ENCODE data around the gene PKP3.
"Not testable (repeated sequence)": the region's sequence is repeated elsewhere in the genome, so short reads cannot be mapped to it uniquely, and the experiment has no call there.

The PKP3 gene

DNA sequence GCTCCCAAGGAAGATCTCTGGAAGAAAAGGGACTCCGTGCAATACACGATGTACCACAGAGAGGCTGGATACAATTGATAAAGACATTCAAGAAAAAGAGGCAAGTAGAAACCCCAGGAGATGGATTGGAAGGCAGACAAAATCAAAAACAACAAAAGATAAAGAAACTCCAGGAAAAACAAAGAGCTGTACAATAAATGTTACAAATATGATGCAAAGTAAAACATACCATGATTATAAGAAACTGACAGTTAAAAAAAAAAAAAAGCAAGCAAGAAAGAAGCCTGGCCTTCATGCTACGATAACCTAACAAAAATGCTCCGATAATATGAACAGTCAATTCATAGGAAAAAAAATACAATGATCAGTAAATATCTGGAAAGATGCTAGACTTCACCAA is 31.3 kb downstream of the PKP3 start:
- no peak for DNase-seq (ENCODE audit: low read depth in 2 of 2)

DNA sequence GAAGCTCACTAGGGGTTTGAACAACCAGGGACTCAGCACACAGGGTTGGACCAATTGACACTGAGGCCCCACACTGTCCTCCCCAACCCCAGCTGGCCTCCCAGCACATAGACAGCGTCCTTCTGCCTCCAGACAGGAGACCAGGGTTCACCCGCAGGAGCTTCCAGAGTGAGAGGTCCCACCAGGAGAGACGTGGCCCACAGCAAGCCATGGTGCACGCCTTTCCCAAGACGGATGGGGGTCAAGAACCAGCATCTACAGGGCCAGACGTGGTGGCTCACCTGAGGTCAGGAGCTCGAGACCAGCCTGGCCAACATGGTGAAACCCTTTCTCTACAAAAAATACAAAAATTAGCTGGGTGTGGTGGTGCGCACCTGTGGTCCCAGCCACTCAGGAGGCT is 32.8 kb downstream of the PKP3 start:
- DNase-seq (ENCODE audit: low read depth in 2 of 2) = no peak

DNA sequence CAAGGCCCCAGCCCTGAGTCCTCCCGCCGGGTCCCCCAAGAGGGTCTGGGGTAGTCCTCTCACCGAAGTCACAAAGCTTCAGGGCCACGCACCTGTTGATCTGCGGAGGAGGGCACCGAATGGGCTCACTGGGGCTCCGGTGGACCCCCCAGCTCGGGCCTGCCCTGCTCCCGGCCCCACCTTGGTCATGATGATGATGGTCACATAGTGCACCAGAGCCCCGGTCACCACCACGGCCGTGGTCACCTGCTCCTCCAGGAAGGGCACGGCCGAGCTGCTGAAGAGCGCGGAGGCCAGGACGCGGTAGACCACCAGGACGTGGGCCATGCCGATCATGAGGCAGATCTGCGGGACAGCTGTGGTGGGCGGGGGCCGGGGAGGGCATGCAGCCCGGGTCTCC is 34.3 kb downstream of the PKP3 start:
- DNase-seq (ENCODE audit: low read depth in 2 of 2) = no peak

DNA sequence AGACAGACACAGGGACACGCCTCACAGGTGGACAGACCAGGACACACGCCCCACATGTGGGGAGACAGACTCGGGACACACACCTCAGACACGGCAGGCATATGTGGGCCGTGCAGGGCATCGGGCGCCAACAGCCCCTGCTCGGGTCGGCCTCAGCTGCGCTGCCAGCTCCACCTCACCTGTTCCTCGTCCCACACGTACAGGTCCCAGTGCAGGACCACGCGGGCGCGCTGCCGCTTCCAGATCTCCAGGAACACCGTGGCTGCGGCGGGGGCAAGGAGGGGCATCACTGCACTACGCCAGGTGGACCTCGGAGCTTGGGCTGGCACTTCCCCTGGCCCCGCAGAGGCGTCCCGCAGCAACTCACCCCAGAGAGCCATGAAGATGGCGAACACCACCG is 35.4 kb downstream of the PKP3 start:
- no peak for DNase-seq (ENCODE audit: low read depth in 2 of 2)

DNA sequence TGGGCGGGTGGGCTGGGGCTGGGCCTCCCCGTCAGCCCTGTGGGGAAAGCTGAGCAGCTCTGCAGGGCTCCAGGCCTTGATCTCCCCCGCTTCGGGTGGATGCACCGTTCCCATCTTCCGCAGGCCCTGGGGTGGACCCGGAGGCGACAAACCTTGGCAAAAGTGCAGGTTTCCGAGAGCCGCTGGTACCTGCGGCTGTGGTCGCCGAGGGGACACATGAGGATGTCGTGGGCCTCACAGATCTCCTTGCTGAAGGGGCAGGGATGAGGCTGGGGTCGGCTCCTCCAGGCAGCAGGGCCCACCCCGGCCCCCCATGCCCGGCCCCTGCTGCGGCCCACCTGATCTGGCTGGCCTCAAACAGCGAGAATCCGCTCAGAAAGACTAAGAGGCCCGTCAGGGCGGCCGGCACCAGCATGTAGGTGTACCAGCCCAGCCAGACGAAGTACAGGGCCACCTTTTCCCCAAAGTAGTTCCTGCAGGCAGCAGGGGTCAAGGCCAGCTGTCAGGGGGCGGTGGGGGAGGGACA is 36.0 kb downstream of the PKP3 start:
- no peak for DNase-seq (ENCODE audit: low read depth in 2 of 2)

DNA sequence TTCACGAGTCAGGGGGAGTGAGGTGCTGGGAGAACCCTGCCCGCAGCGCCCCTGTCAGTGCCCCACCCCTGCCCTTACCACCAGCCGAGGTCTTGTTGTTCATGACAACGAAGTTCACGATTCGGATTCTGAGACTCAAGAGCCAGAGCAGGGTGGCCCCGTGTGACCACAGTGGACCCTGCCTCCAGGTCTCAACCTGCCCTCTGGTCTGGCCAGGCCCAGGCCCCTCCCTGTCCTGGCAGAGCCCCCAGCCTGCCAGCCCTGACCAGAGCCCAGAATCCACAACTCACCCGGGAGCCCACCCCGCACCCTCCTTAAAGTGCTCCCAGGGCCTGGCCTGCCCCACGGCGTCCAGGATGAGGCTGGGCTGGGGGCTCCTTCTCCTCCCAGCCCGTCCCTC is 37.9 kb downstream of the PKP3 start:
- DNase-seq (ENCODE audit: low read depth in 2 of 2) = no peak

DNA sequence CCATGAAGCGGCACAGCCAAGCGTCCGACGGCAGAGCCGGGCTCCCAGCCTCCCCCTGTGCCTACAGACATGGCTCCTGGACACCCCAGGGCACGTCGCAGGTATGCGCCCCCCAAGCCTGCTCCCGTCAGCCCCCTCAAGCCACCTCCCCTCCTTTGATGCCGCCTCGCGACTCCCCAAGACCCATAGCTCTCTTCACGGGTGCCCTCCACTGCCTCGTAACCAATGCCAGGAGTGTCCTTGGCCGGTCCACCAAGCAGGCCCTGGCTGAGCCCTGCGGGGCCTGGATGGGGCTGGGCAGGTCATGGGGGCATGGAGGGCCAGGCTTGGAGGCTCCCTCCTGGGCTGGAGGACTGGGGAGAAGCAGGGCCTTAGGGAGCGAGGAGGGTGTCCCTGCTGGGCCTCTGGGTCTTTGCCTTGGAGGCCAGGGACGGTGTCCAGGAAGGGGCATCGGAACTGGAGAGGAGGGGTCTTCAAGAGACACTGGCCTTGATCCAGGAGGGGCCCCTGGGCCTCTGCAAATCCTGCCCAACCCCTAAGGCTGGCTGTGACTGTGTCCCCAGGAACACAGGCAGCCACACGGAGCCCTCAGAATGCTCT is 38.6 kb downstream of the PKP3 start:
- no peak for DNase-seq (ENCODE audit: low read depth in 2 of 2)

DNA sequence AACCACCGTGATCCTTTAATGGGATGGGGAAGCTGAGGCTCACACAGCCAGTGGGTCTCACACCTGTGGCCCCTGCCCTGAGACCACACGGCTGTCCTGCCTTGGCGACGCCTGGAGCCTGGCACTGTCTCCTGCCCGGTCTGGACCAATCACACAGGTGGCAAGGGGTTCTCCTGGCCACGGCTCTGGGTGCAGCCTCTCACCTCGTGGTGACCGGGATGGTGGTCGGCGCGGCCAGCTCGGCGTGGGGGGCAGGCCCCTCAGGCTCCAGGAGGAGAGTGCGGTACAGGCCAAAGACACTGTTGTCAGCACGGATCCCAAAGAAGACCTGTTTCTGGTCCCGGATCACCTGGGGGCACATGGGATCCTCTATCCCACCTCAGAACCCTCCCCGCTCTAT is 39.1 kb downstream of the PKP3 start:
- no peak for DNase-seq (ENCODE audit: low read depth in 2 of 2)

DNA sequence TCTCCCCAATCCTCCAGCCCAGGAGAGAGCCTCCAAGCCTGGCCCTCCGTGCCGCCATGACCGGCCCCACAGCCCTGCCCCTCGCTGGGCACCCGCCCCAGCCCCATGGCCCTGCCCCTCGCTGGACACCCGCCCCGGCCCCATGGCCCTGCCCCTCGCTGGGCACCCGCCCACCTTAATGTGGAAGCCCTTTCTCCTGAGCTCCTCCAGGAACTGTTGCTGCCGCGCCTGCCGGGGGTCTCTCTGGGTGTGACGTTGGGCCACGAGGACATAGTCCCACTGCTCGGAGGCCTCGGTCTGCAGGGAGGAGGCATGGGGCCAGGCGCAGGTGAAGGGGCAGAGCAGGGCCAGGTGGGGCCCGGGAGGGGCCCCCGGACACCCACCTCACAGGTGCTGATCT is 39.6 kb downstream of the PKP3 start:
- no peak for DNase-seq (ENCODE audit: low read depth in 2 of 2)

DNA sequence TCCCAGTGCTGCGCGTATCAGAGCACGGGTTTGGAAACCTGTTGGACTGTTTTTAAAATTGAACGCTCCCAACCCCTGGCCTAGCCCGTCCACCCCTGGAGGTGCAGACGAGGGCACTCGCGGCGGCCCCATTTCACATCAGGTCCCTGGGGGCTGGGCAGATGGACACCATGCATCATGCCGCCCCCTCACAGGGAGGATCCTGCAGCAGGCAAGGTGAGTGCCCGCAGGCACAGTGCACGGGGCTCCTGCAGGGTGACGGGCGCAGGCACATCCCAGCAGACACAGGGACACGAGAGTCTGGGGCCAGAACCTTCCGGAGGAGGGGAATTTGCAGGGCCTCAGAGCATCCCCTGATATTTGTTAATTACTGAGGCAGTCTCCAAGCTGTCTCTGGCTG is 40.5 kb downstream of the PKP3 start:
- DNase-seq (ENCODE audit: low read depth in 2 of 2) = no peak

DNA sequence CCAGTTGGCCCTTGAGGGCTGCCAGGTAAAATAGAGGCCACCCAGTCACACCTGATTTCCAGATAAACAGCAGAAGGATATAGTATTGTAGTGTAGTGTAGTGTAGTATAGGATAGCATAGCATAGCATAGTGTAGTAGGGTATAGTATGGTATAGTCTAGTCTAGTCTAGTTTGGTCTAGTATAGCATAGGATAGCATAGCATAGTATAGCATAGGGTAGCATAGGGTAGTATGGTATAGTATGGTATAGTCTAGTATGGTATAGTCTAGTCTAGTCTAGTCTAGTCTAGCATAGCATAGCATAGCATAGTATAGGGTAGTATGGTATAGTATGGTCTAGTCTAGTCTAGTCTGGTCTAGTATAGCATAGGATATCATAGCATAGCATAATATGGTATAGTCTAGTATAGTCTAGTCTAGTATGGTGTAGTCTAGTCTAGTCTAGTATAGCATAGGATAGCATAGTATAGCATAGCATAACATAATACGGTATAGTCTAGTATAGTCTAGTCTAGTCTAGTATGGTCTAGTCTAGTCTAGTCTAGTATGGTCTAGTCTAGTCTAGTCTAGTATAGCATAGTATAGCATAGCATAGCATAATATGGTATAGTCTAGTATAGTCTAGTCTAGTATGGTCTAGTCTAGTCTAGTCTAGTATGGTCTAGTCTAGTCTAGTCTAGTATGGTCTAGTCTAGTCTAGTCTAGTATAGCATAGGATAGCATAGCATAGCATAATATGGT is 41.2 kb downstream of the PKP3 start:
- DNase-seq (ENCODE audit: low read depth in 2 of 2) = not testable (repeated sequence)

DNA sequence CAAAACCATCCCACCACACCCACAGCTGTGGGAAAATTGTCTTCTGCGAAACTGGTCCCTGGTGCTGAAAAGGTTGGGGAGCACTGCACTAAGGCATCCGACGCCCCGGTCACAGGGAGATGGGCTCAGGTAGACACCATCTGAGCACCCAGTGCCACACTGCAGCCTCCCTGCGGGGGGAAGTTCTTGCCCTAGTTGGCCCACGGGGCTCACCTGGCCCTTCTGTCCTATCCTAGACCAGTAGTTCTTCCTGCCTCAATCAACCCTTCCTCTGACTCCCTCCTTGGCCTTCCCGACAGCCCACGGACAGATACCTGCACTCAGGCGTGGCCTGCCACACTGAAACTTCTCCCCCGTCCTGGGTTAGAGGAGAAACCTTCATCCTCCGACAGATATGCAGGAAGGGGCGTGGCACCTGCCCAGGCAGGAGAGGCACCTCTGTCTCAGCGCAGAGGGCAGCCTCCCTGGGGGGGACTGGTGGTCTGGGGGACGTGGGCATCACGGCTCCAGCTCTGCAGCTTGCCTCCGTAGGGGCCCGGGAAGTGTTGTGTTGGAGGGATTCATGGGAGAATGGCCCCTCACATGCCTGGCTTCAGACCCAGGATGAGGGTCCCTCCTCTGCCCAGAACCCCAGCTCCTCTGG is 43.3 kb downstream of the PKP3 start:
- no peak for DNase-seq (ENCODE audit: low read depth in 2 of 2)

DNA sequence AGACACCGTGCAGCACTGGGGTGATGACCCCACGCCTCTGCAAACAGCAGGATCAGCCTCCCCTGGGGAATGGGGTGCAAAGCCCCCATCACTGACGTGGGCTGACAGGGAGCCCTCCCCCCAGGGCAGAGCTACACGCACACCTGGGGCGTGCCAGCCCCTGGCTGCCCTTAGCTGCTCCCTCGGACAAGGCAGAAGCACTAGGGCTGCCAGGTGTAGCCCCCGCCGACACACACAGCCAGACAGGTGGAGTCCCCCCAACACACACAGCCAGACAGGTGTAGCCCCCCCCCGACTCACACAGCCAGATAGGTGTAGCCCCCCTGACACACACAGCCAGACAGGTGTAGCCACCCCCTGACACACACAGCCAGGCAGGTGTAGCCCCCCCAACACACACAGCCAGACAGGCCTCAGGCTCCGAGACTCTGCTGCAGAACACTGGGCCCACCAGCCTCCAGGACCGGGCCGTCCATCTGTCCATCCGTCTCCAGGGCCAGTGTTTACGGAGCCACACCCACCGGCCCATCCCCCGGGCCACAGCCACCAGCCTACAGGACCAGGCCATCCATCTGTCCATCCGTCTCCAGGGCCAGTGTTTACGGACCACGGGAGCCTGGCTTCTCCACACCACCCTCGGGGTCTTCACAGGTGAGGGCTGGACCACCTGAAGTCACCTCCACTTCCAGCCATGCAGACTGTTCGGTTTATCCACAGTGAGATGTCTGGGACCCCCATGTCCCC is 44.3 kb downstream of the PKP3 start:
- no peak for DNase-seq (ENCODE audit: low read depth in 2 of 2)

DNA sequence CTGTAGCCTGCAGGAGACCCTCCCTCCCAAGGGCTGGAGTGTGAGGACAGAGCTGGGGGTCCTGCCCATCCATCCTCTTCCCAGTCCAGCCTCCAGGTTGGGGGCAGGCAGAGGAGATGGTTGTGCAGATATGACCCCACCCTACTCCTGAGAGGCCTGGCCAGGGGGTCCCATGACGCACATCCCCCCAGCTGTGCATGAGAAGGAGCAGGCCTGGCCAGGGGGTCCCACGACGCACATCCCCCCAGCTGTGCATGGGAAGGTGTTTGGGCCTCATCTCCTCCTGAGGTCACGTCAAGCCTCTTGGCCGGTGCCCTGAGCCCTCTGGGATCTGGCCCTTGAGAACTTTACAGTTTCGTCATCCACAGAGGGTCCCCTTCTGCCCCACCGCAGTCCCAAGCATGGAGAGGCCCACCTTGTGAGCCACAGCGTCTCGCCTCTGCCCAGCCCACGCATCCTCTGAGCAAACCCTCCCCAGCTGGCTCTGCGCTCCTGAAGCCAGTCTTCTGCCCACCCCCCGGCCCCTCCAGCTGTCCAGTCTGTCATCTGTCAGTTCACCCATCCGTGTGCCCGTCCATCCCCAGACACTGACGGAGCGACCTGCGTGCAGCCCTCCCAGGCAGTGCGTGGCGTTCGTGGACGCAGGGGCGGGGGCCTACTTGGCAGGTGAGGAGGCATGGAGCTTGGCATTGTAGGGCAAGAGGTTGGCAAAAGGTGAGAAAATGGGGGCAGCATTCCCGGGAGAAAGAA is 45.5 kb downstream of the PKP3 start:
- no peak for DNase-seq (ENCODE audit: low read depth in 2 of 2)

DNA sequence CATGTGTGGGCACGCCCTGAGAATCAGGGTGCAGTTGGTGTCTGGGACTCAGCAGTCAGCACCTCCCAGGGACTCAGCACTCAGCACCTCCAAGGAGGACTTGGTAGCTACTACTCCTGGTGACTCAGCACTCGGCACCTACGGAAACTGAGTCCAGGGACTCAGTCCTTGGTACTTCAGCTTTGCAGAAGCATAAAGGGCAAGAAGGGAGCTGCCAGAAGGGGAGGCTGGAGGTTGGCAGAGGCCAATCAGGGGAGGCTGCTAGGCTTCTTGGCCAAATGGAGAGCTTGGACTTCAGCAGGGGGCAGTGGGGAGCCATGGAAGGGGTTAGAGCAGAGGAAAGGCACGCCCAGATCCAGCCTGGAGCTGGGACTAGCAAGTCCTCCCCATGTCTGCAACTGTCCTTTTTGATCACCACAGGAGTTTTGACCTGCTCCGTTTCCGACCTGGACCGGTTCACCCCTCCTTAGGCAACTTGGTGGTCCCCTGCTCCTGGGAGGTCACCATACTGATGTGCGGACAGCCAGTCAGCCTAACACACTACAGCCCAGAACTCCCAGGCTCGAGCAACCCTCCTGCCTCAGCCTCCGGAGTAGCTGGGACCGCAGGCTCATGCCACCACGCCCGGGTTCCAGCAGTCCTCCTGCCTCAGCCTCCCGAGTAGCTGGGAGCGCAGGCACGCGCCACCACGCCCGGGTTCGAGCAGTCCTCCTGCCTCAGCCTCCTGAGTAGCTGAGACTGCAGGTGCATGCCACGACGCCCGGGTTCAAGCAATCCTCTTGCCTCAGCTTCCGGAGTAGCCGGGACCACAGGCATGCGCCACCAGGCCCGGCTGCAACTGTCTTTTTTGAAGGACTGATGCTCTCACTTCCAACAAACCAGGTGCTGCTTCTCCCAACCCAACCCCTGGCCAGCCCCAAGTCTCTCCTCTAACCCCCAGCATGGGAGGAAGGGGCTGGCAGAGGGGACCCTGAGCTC is 46.3 kb downstream of the PKP3 start:
- no peak for DNase-seq (ENCODE audit: low read depth in 2 of 2)

DNA sequence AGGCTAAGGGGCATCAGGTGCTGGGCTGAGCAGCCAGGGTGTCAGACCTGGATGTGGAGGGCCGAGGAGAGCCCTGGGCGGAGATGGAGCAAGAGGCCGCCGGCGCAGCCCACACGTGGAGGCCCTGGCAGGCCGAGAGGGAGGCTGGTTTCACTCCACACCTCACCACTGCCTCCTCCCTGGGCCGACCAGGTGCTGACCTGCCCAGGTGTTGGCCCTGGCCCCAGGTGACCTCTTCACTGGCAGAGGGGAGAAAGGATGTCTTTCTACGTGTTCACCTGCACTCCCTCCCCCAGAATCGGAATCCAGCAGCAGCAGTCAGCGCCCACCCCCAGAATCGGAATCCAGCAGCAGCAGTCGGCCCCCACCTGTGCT is 47.0 kb downstream of the PKP3 start:
- DNase-seq (ENCODE audit: low read depth in 2 of 2) = no peak

DNA sequence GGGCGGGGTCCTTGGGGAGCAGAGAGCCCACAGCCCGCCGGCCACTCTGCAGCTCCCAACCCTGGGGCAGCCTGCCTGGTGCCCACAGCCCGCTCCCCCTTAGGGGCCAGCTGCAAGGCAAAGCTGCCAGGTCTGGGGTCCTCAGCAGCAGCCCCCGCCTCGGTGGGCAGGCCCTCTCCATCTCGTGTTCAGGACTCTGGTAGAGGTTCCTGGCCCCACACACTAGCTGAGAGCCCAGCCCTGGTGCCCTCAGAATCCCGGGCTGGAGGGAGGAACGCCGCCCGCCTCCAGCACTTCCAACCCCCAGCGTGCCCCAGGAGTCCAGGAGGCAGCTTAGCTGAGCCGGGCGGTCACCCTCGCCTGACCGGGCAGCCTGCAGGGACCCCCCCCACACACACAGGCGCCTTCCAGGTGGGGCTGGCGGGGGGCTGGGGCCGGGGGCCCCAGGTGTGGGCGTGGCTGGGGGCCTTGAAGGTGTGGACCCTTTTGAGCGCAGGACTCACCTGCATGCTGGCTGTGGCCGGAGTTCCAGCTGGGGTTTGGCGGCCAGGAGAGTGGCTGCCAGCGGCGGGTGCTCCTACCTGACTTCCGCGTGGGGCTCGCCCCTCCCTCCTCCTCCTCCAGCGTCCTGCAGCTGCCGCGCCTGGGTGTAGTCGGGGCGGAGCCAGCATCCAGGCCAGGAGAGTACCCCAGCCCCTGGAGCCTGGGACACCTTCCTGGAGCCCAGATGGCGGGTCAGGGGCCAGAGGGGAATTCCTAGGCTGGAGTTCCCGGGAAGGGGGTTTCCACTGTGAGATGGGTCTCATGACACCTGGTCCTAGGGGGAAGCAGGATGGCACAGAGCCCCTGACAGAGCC is 47.6 kb downstream of the PKP3 start, which contains the start of gene ANO9:
Gene ANO9, minus strand, starts transcription at position 594 of the 857 bp plus-strand sequence. Its CDS starts 85 bp downstream, at position 509.
- DNase-seq (ENCODE audit: low read depth in 2 of 2) = peak in 1 of 2 donors; percentile 47

DNA sequence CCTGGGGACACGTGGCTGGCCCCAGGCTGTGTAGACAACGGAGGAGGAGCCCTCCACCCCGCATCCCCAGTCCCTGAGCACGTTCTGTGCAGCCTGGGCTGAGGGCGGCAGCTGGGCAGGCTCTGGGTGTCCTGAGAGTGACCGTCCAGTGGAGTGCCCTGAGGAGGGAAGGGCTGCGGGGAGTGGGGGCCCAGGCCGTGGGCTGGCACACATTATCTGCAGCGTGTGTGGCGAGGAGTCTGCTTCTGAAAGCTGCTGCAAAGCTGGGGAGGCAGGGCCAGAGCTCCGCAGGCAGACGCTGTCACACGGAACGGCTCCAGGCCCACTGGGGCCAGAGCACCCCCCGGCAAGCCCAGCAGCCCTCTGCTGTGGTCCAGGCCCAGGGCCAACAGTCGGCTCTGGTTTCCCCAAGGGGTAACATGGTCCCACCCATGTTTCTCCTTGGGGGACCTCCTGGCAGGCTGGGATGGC is 48.6 kb downstream of the PKP3 start:
- DNase-seq (ENCODE audit: low read depth in 2 of 2) = no peak

DNA sequence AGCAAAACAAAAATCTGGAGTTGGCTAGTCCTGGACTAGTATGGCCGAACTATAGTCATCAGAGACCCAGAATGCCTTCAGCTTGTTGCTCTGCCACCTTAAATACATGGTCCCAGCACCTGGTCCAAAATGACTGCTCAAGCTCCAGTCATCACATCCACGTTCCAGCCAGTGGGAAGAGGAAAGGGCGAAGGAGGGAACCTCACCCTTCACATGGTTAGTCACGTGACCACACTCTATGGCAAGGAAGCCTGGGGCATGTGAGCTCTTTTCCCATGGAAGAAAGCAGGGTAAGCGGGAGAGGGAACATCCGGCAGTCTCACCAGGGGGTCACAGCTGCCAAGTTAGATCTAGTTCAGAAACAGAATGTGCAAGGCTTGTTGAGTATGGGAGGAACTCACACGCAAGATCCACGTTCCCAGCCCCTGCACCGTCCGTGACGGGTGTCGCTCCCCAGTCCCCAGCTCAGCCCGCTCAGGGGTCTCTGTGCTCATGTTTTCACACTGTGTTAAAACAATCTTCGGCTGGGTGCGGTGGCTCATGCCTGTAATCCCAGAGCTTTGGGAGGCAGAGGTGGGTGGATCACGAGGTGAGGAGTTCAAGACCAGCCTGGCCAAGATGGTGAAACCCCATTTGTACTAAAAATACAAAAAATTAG is 49.7 kb downstream of the PKP3 start:
- no peak for DNase-seq (ENCODE audit: low read depth in 2 of 2)

Data from stimulated activated CD8-positive, alpha-beta memory T cell treated with anti-CD3 and anti-CD28 coated beads, Interleukin-15, amount 100 ng/mL, for 48 hours (primary cell).